Measurements from ENCODE around the gene KRT28. TPM values are rescaled to one million over a fixed set of nuclear protein-coding genes. Genes with fewer than 3 reads are reported as not detected.
"Not testable (repeated sequence)": the region's sequence is repeated elsewhere in the genome, so short reads cannot be mapped to it uniquely, and the experiment has no call there.

Gene KRT28
- total RNA-seq, 4 donors from 2014 or later = not detected

DNA sequence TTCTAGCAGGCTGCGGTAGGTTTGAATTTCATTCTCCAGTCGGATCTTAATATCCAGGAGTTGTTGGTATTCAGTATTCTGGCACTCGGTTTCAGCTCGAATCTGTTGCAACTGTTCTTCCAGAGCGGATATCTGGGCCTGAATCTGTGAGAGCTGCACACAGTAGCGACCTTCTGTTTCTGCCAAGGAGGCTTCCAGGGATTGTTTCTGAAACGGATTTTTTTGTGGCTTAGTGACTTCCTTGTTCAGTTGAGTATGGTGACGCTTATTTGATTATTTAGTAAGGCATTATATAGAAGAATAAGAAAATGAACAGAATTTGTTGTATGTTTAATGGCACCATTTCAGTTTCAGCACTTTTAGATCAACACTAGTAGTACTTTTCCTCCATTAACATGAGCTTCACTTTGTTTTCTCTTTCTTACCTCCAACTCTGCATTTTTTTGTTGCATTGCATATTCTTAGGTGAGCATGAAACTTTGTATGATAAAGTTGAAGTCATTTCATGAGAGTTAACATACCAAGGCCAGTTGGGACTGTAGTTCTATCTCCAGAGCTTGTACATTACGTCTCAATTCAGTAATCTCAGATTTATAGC lies 19.9 kb upstream of the KRT28 start:
- ATAC-seq (ENCODE audit: low FRiP score) (no peak), DNase-seq (ENCODE audit: low spot score) (no peak)
- TF ChIP-seq, protein P1, sequence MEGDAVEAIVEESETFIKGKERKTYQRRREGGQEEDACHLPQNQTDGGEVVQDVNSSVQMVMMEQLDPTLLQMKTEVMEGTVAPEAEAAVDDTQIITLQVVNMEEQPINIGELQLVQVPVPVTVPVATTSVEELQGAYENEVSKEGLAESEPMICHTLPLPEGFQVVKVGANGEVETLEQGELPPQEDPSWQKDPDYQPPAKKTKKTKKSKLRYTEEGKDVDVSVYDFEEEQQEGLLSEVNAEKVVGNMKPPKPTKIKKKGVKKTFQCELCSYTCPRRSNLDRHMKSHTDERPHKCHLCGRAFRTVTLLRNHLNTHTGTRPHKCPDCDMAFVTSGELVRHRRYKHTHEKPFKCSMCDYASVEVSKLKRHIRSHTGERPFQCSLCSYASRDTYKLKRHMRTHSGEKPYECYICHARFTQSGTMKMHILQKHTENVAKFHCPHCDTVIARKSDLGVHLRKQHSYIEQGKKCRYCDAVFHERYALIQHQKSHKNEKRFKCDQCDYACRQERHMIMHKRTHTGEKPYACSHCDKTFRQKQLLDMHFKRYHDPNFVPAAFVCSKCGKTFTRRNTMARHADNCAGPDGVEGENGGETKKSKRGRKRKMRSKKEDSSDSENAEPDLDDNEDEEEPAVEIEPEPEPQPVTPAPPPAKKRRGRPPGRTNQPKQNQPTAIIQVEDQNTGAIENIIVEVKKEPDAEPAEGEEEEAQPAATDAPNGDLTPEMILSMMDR (IDR thresholded peaks at IDR 0.05) = no peak

DNA sequence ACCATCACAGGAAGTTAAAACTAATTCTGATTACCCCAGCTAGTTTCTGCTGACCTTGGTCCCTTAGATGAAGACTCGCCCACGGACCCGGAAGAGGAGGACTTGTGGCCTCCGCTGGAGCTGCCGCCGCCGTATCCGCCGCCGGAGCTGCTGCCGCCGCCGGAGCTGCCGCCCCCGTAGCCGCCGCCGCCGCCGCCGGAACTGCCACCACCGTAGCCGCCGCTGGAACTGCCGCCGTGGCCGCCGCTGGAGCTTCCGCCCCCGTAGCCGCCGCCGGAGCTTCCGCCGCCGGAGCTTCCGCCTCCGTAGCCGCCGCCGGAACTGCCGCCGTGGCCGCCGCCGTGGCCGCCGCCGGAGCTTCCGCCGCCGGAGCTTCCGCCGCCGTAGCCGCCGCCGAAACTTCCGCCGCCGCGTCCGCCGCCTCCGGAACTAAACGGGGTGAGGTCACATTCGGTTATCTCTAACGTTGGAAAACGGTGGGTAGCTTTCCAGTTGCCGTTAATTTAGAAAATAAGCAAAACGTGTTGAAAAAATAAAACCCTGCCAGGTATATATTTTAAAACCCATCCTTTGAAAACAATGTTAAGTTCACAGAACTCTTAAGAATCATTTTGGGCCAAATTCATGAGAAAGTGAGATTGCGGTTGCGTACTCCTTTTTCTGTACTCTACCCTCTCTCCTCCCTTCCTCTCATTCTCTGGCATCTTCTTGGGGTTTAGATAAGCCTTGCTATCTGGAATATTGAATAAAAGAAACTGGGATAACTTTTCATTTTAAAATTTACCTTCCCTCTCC lies 19.2 kb upstream of the KRT28 start:
- DNase-seq (ENCODE audit: low spot score) = peak; percentile 32
- ATAC-seq (ENCODE audit: low FRiP score) = peak; percentile 95
- TF ChIP-seq, protein P1 (IDR thresholded peaks at IDR 0.05) = no peak

DNA sequence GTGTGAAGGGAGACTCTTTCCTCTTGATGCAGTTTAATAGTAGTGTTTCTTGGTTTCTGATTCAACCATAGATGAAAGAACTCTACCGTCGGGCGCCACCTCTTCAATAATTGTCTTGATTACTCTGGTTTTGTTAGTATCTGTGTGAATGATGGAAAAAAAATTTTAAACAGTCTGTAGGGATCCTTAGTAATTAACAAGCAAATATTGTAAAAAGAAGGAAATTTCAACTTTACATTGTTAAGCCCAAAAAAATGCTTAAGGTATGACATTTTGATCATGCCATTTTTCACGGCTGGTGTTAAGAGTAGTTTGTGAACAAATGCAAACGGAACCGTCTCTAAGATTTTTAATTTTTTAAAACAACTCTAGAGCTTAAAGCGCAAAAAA lies 18.6 kb upstream of the KRT28 start:
- DNase-seq (ENCODE audit: low spot score) (no peak), ATAC-seq (ENCODE audit: low FRiP score) (no peak)
- TF ChIP-seq, protein P1 (IDR thresholded peaks at IDR 0.05) = no peak

DNA sequence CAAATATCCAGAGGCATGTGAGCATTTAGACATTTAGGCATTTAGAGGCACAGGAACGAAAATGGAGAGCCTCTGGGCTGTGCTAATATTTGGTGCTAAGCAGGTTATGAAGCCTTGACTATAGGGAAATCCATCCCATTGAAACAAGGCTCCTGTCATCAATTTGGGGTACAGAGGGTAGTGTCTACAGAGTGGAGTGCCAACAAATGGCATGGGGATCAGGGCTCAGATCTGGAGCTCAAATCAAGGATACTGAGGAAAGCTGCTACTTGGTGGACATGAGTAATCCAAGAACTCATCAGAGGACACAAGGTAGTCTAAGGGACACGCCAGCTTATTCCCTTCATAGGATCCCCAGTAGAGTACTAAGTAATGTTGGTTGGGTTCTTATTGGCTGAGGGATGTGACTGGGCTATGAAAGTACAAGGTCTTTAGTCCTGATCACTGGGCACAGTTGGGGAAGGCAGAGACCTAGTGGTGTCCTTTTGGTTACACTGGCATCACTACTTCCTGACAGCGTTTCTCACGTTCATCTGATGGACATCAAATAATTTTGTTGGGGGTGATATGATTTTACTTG lies 17.4 kb upstream of the KRT28 start:
- ATAC-seq (ENCODE audit: low FRiP score) (no peak), DNase-seq (ENCODE audit: low spot score) (no peak)
- TF ChIP-seq, protein P1 (IDR thresholded peaks at IDR 0.05) = no peak

DNA sequence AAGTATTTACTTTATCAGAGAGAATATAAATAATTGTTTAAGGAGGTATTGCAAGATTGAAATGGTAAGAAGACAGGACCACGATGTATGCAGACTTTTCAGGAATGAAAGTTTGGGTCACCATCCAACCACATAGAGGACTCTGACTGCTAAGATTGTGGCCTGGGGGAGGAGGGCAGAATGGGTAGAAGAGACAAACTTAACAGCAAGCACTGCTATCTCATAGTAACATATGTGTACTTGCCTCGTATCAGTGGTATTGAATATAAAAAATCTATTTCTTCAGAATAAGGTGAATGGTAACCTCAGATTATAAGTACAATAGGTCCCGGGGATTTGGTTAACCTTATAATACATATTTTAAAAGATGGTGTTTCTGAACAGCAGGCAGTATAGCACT lies 16.8 kb upstream of the KRT28 start:
- TF ChIP-seq, protein P1 (IDR thresholded peaks at IDR 0.05) = no peak
- no peak for ATAC-seq (ENCODE audit: low FRiP score)
- no peak for DNase-seq (ENCODE audit: low spot score)

DNA sequence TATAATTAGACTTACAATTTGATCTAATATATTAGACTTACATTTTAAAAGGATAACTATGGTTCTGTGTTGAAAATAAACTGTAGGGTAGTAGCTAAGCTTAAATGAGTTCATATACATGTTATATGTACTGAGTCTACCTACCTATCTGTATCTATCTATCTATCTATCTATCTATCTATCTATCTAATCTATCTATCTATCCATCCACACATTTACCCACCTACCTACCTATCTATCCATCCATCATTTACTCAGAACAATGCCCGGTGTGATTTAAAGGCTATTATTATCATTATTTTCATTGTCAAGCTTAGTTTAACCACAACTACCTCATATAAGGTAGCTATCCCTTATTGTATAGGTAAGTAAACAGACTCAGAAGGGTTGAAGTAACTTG lies 15.6 kb upstream of the KRT28 start:
- TF ChIP-seq, protein P1 (IDR thresholded peaks at IDR 0.05) = no peak
- DNase-seq (ENCODE audit: low spot score) (no peak), ATAC-seq (ENCODE audit: low FRiP score) (no peak)

DNA sequence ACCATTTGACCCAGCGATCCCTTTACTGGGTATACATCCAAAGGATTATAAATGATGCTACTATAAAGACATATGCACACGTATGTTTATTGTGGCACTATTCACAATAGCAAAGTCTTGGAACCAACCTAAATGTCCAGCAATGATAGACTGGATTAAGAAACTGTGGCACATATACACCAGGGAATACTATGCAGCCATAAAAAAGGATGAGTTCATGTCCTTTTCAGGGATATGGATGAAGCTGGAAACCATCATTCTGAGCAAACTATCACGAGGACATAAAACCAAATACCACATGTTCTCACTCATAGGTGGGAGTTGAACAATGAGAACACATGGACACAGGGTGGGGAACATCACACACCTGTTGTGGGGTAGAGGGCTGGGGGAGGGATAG lies 14.9 kb upstream of the KRT28 start:
- not testable (repeated sequence) for ATAC-seq (ENCODE audit: low FRiP score); DNase-seq (ENCODE audit: low spot score)

Measured in omental fat pad (tissue), 4 donors.